Measurements from ENCODE around the gene ALKBH6. TPM values are rescaled to one million over a fixed set of nuclear protein-coding genes. Genes with fewer than 3 reads are reported as not detected.

ALKBH6 gene
- total RNA-seq, 1 donor from 2014 or later = 46.1 TPM

- Mint-ChIP-seq H3K36me3 (ENCODE audit: low read depth) (no peaks in the 10 kb centered on the region), H3K27me3 (peaks cover 14% of the 10 kb centered on the region), H3K9me3 (no peaks in the 10 kb centered on the region), H3K4me3 (no peak overlapping the region), H3K27ac (no peak overlapping the region), H3K4me1 (no peaks in the 10 kb centered on the region)
- intact Hi-C loops (cut with micrococcal nuclease) = no loop called here
- DNase-seq = no peak
Measured at GRCh38 chr19:35978271-35978670, 35.7 kb downstream of the ALKBH6 start.

- no peak overlapping the region for H3K27ac Mint-ChIP-seq
- H3K36me3 Mint-ChIP-seq (ENCODE audit: low read depth) = no peaks in the 10 kb centered on the region
- H3K9me3 Mint-ChIP-seq = no peaks in the 10 kb centered on the region
- intact Hi-C loops (cut with micrococcal nuclease) = no loop called here
- H3K27me3 Mint-ChIP-seq = peaks cover 14% of the 10 kb centered on the region
- DNase-seq = peak; percentile 67
- H3K4me1 Mint-ChIP-seq = no peaks in the 10 kb centered on the region
- H3K4me3 Mint-ChIP-seq = no peak overlapping the region
Measured at GRCh38 chr19:35977446-35978222, 36.4 kb downstream of the ALKBH6 start.

DNA sequence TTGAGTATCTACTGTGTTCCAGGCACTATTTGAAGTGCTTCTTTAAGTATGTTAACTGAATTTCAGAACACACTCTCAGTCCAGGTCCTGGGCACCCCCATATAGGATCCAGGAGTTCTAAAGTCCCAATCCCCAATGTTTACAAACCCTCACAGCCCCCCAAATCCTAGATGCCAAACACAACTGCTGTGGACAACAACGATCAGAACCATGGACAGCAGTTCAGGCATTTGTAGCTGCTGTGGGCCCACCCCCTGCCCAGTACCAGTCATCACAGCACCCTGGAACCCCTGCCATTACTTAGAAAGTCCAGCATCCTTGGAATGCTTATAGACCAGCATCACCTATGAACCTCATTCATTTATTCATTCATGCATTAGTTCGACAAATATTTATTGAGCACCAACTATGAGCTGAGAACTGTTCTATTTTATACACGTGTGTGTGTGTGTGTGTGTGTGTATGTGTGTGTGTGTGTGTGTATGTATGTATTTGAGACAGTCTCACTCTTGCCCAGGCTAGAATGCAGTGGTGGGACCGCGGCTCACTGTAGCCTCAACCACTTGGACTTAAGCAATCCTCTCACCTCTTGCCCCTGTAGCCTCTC lies 38.3 kb downstream of the ALKBH6 start:
- peak; percentile 75 for DNase-seq
- no peaks in the 10 kb centered on the region for H3K4me1 Mint-ChIP-seq
- H3K36me3 Mint-ChIP-seq (ENCODE audit: low read depth) = no peaks in the 10 kb centered on the region

GRCh38 chr19:35973487-35973886 lies 40.5 kb downstream of the ALKBH6 start:
- intact Hi-C loops (cut with micrococcal nuclease) = no loop called here
- peaks cover 3% of the 10 kb centered on the region for H3K27me3 Mint-ChIP-seq
- H3K9me3 Mint-ChIP-seq = no peaks in the 10 kb centered on the region
- peaks cover 5% of the 10 kb centered on the region for H3K4me1 Mint-ChIP-seq
- DNase-seq = no peak
- no peak overlapping the region for H3K27ac Mint-ChIP-seq
- no peaks in the 10 kb centered on the region for H3K36me3 Mint-ChIP-seq (ENCODE audit: low read depth)
- H3K4me3 Mint-ChIP-seq = no peak overlapping the region

More for the DNA sequence above, 38.3 kb downstream of the ALKBH6 start:
- Mint-ChIP-seq H3K27ac (no peak overlapping the region), H3K27me3 (peaks cover 10% of the 10 kb centered on the region), H3K9me3 (no peaks in the 10 kb centered on the region), H3K4me3 (no peak overlapping the region)
- intact Hi-C loops (cut with micrococcal nuclease) = no loop called here

- no peaks in the 10 kb centered on the region for H3K9me3 Mint-ChIP-seq
- DNase-seq = no peak
- H3K27ac Mint-ChIP-seq = no peak overlapping the region
- H3K27me3 Mint-ChIP-seq = peaks cover 7% of the 10 kb centered on the region
- H3K4me3 Mint-ChIP-seq = no peak overlapping the region
- intact Hi-C loops (cut with micrococcal nuclease) = no loop called here
- H3K36me3 Mint-ChIP-seq (ENCODE audit: low read depth) = no peaks in the 10 kb centered on the region
- peaks cover 7% of the 10 kb centered on the region for H3K4me1 Mint-ChIP-seq
Measured at GRCh38 chr19:35966771-35967170, 47.2 kb downstream of the ALKBH6 start.

- intact Hi-C loops (cut with micrococcal nuclease) = no loop called here
- Mint-ChIP-seq H3K27ac (no peak overlapping the region), H3K36me3 (ENCODE audit: low read depth) (peaks cover 2% of the 10 kb centered on the region), H3K4me3 (no peak overlapping the region), H3K9me3 (no peaks in the 10 kb centered on the region), H3K27me3 (peaks cover 15% of the 10 kb centered on the region), H3K4me1 (peaks cover 9% of the 10 kb centered on the region)
- peak; percentile 87 for DNase-seq
Measured at GRCh38 chr19:35963514-35963913, 50.5 kb downstream of the ALKBH6 start.

DNA sequence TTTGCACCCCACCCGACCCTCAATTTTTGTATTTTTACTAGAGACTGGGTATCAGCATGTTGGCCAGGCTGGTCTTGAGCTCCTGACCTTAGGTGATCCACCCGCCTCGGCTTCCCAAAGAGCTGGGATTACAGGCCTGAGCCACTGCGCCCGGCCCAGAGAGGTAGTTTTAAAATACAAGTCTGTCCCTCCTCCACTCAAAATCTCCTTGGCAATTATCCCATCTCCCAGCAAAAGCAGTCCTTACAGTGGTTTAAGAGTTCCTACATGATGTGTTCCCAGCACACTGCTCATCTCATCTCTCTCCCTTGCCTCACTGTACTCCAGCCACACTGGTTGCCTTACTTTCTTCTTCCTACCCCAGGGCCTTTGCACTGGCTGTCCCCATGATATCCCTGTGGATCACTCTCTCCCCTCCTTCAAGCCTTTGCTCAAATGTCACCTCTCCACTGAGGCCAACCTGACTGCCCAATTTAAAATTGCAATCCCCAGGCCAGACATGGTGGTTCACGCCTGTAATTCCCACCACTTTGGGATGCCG lies 53.5 kb downstream of the ALKBH6 start:
- H3K27me3 Mint-ChIP-seq = peaks cover 15% of the 10 kb centered on the region
- peaks cover 2% of the 10 kb centered on the region for H3K36me3 Mint-ChIP-seq (ENCODE audit: low read depth)
- H3K4me3 Mint-ChIP-seq = peak overlapping the region; percentile 31
- H3K9me3 Mint-ChIP-seq = no peaks in the 10 kb centered on the region
- peaks cover 11% of the 10 kb centered on the region for H3K4me1 Mint-ChIP-seq
- intact Hi-C loops (cut with micrococcal nuclease) = no loop called here
- DNase-seq = no peak
- no peak overlapping the region for H3K27ac Mint-ChIP-seq

DNA sequence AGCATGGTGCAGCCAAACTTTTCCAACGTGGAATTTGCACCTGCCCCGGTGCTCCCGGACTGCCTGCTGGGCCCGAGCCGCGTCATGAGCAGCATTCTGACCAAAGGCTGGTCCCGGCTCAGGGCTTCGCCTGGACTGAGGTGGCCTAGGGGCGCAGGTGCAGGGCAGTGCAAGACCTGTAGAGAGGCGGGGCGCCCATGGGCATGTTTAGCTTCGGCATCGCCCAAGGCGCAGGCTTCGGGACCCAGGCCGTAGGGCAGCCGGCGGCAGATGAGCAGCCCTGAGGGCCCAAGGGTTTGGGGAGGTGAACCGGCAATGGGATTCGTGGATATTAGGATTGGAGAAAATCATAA lies 54.1 kb downstream of the ALKBH6 start:
- Mint-ChIP-seq H3K27ac (no peak overlapping the region), H3K4me3 (peak overlapping the region; percentile 58), H3K9me3 (no peaks in the 10 kb centered on the region), H3K36me3 (ENCODE audit: low read depth) (peaks cover 2% of the 10 kb centered on the region), H3K27me3 (peaks cover 15% of the 10 kb centered on the region), H3K4me1 (peaks cover 14% of the 10 kb centered on the region)
- DNase-seq = no peak
- intact Hi-C loops (cut with micrococcal nuclease) = loop anchor here (5.0 kb wide), 2 partner anchors 37 to 92 kb away; partner anchors contain the start of genes SDHAF1, THAP8 and WDR62

Other genes with a start within 250 kb of the ALKBH6 start
- gene ARHGAP33, start 238.6 kb downstream of the ALKBH6 start, total RNA-seq = 24.6 and 26.4 TPM in 2 replicates
- gene PRODH2, start 201.4 kb downstream of the ALKBH6 start, total RNA-seq = not detected in 2 replicates
- gene NPHS1, start 161.7 kb downstream of the ALKBH6 start, total RNA-seq = 0.28 TPM in 1 of 2 replicates, not detected in the other
- 1.8 and 2.1 TPM in 2 replicates for gene KIRREL2, start 157.3 kb downstream of the ALKBH6 start, total RNA-seq
- 2.0 and 2.4 TPM in 2 replicates for gene APLP1, start 145.6 kb downstream of the ALKBH6 start, total RNA-seq
- 146 and 150 TPM in 2 replicates for gene NFKBID, start 113.7 kb downstream of the ALKBH6 start, total RNA-seq
- 46.1 and 48.4 TPM in 2 replicates for gene HCST, start 111.7 kb downstream of the ALKBH6 start, total RNA-seq
- gene TYROBP, start 105.9 kb downstream of the ALKBH6 start, total RNA-seq = not detected in 2 replicates
- gene LRFN3, start 77.8 kb downstream of the ALKBH6 start, total RNA-seq = 11.0 and 11.6 TPM in 2 replicates
- gene SDHAF1, start 19.0 kb downstream of the ALKBH6 start, total RNA-seq = 21.4 and 23.1 TPM in 2 replicates
- 2.2 and 2.9 TPM in 2 replicates for gene SYNE4, start 5.4 kb downstream of the ALKBH6 start, total RNA-seq
- 0.96 and 1.6 TPM in 2 replicates for gene CLIP3, start 18.7 kb upstream of the ALKBH6 start, total RNA-seq
- 1.5 and 2.0 TPM in 2 replicates for gene THAP8, start 40.1 kb upstream of the ALKBH6 start, total RNA-seq
- gene WDR62, start 40.7 kb upstream of the ALKBH6 start, total RNA-seq = 24.9 and 25.9 TPM in 2 replicates
- gene OVOL3, start 96.9 kb upstream of the ALKBH6 start, total RNA-seq = not detected in 2 replicates
- 83.4 and 86.3 TPM in 2 replicates for gene POLR2I, start 100.7 kb upstream of the ALKBH6 start, total RNA-seq
- 129 and 133 TPM in 2 replicates for gene TBCB, start 101.3 kb upstream of the ALKBH6 start, total RNA-seq
- 351 and 362 TPM in 2 replicates for gene CAPNS1, start 125.9 kb upstream of the ALKBH6 start, total RNA-seq
- not detected in 2 replicates for gene COX7A1, start 138.2 kb upstream of the ALKBH6 start, total RNA-seq
- 1.6 and 2.2 TPM in 2 replicates for gene ZNF565, start 200.5 kb upstream of the ALKBH6 start, total RNA-seq
- gene ZNF146, start 200.9 kb upstream of the ALKBH6 start, total RNA-seq = 84.6 and 90.3 TPM in 2 replicates